Spleen (tissue), 11 donors: ENCODE data around the gene GANAB. TPM values are rescaled to one million over a fixed set of nuclear protein-coding genes. Genes with fewer than 3 reads are reported as not detected.

ENCODE experiments used
- DNase-seq: peaks from one replicate; pipeline ENCODE4 v3.0.0-alpha.2; 2020
- H3K27ac ChIP-seq, 8 donors: fragments of 200-600 bp; sonication (generic) in 7 of 8; 1 replicate in 4 of 8; 2 replicates in 4 of 8; pipeline versions ENCODE4 v1.5.0 to v1.8.0; 2016 to 2021; ENCODE audit warnings: inconsistent platforms in 4 of 8, mild to moderate bottlenecking in 4 of 8, moderate library complexity in 1 of 8
- H3K27me3 ChIP-seq, 7 donors: fragments of 200-600 bp; sonication (generic) in 6 of 7; replicated peaks in 1 of 7; 1 replicate in 4 of 7; 2 replicates in 3 of 7; pipeline versions ENCODE4 v1.5.0 to v1.8.0; 2016 to 2021; ENCODE audit warnings: inconsistent platforms in 3 of 7, mild to moderate bottlenecking in 1 of 7
- H3K36me3 ChIP-seq, 6 donors: fragments of 200-600 bp; sonication (generic) in 5 of 6; 1 replicate in 4 of 6; 2 replicates in 2 of 6; pipeline versions ENCODE4 v1.5.0 to v1.8.0; 2016 to 2021; ENCODE audit warnings: inconsistent platforms in 2 of 6
- H3K4me1 ChIP-seq, 6 donors: fragments of 200-600 bp; sonication (generic) in 5 of 6; 1 replicate in 3 of 6; 2 replicates in 3 of 6; pipeline versions ENCODE4 v1.5.0 to v1.8.0; 2016 to 2021; ENCODE audit warnings: inconsistent platforms in 3 of 6
- H3K4me3 ChIP-seq, 8 donors: fragments of 200-600 bp; sonication (generic) in 7 of 8; 1 replicate in 4 of 8; 2 replicates in 4 of 8; pipeline versions ENCODE4 v1.5.0 to v1.8.0; 2016 to 2021; ENCODE audit warnings: inconsistent platforms in 4 of 8, mild to moderate bottlenecking in 4 of 8, moderate library complexity in 2 of 8
- H3K9me3 ChIP-seq, 8 donors: fragments of 200-600 bp; sonication (generic) in 7 of 8; 1 replicate in 4 of 8; 2 replicates in 4 of 8; pipeline versions ENCODE4 v1.5.0 to v1.8.0; 2016 to 2021; ENCODE audit warnings: inconsistent platforms in 4 of 8
- POLR2A ChIP-seq, 3 donors: fragments of 450-650 bp; IDR thresholded peaks; one replicate each; pipeline ENCODE4 v1.5.1; 2017; ENCODE audit warnings: antibody characterized with exemption in 3 of 3, mild to moderate bottlenecking in 1 of 3
- POLR2AphosphoS5 ChIP-seq, 3 donors: sonication (generic); formaldehyde crosslinking; IDR thresholded peaks; one replicate each; pipeline ENCODE4 v1.5.1; 2017; ENCODE audit warnings: antibody characterized with exemption in 3 of 3
- WGBS, 5 donors: extraction: QIAGEN DNeasy Blood & Tissue Kit in 3 of 5; methylation state at CpG; one replicate each; pipeline versions ENCODE4 v1.1.5 to v1.1.7; 2013 to 2018; 5-methylcytosine and 5-hydroxymethylcytosine counted together
- intact Hi-C: fragments of 100-400 bp; cut with DNase I; formaldehyde crosslinking; loops from one replicate; pipeline ENCODE4 v1.15.0; 2023; ENCODE audit warnings: low total_unique reads
- polyA plus RNA-seq, 3 donors: library from polyadenylated mRNA; stranded (reverse); fragments of 200-250 nt; gene quantifications; one replicate each; pipeline ENCODE4 v1.2.1, GENCODE V29; 2013
- total RNA-seq, 7 donors: library from RNA; depleted of rRNA in 3 of 7; stranded (reverse); fragments of >200 nt in 3 of 7; fragmentation: NEBNext Ultra II Directional in 4 of 7; extraction: Animal tissue kit (Norgen Biotek cat#: 25700) in 4 of 7; gene quantifications; one replicate each; pipeline versions ENCODE4 v1.1.0 to v1.2.1, GENCODE V29; 2016 to 2021
- TF ChIP-seq, protein P1 (sequence below), 11 experiments: fragments of 200-600 bp in 7 of 11; fragments of 450-650 bp in 4 of 11; sonication (generic) in 4 of 11; IDR thresholded peaks in 8 of 11; conservative IDR thresholded peaks in 3 of 11; 1 replicate in 7 of 11; 2 replicates in 4 of 11; pipeline versions ENCODE4 v1.4.0 to v1.8.0; 2016 to 2021; ENCODE audit warnings: antibody characterized with exemption in 11 of 11, inconsistent platforms in 4 of 11, mild to moderate bottlenecking in 1 of 11
- donor health status: healthy with polysubstance abuse.
- donor health status: DM: no; HTN: no; CAD: no; lungs with moderate emphysema.
- donor health status: DM: no; HTN: no; CAD: no.
- donor health status: Bipolar disorder and iron deficiency.
- donor health status: healthy.
- donor health status: DM: no; HTN: no; CAD: no.
- donor health status: DM: yes; HTN: yes; CAD: no.

GANAB gene
- total and polyA plus RNA-seq, 10 donors = 49.0 to 245 (median 136) TPM

DNA sequence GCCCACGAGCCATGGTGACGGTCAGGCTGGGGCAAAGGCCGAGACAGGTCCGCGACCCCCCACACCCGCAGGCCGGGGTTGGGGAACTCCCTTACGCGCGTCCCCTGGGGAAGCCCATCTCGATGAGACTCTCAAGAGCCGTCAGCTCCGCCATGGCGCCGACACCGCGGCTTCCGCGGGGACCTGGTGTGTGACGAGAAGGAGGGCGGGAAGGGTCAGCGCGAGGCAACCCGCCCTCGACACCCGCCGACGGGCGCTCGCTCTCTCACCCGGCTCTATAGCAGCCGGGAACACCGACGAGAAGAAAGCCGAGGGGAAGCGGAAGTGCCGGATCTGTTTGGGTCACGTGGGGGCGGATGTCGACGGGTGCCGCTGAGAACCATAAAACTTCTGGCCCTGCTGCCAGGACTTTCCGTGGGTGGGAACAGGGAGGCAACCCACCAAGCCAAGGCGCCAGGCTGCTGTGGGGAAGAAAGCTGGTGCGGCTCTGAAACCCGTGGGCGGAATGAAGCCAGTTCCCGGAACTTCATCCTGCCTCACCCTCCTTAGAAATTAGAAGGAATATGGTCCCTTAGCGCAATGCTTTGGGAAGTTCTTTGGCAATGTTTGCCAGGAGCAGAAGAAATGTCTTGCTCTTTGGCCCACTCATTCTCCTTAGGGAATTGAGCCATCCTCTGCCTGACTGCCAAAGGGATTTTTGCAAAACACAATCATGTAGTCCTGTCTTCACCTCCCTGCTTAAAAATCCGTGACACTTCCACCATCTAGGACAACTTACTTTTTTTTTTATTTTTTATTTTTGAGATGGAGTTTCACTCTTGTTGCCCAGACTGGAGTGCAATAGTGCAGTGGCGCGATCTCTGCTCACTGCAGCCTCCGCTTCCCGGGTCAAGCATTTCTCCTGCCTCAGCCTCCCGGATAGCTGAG is 32.6 kb upstream of the GANAB start, which contains the start of gene UBXN1:
TSS of gene UBXN1 (minus strand) at position 304 of the 927 bp plus-strand sequence. CDS start at position 154, 150 bp downstream.
- peak; percentile 96 for DNase-seq
- peaks cover 0 to 41% (median 31%) of the 10 kb centered on the region in 6 donors for H3K36me3 ChIP-seq
- intact Hi-C loops = loop anchor here (10.0 kb wide), 1 partner anchor 84 kb away; the partner anchor contains the start of gene TUT1
- 9 to 20% (median 9%) methylated on average over 21 to 55 of the region's 55 CpGs for WGBS, 5 donors
- no peaks in the 10 kb centered on the region for H3K9me3 ChIP-seq
- TF ChIP-seq, protein P1, sequence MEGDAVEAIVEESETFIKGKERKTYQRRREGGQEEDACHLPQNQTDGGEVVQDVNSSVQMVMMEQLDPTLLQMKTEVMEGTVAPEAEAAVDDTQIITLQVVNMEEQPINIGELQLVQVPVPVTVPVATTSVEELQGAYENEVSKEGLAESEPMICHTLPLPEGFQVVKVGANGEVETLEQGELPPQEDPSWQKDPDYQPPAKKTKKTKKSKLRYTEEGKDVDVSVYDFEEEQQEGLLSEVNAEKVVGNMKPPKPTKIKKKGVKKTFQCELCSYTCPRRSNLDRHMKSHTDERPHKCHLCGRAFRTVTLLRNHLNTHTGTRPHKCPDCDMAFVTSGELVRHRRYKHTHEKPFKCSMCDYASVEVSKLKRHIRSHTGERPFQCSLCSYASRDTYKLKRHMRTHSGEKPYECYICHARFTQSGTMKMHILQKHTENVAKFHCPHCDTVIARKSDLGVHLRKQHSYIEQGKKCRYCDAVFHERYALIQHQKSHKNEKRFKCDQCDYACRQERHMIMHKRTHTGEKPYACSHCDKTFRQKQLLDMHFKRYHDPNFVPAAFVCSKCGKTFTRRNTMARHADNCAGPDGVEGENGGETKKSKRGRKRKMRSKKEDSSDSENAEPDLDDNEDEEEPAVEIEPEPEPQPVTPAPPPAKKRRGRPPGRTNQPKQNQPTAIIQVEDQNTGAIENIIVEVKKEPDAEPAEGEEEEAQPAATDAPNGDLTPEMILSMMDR (IDR thresholded peaks at IDR 0.05 in 8 of 11, conservative IDR thresholded peaks at IDR 0.05 in 3 of 11) = peak in 1 of 11 experiments; percentile 6
- TF ChIP-seq POLR2AphosphoS5 (IDR thresholded peaks at IDR 0.05) = peak; percentile 93 to 95 (median 95)
- no peak for TF ChIP-seq POLR2A (IDR thresholded peaks at IDR 0.05)
- peaks cover 17 to 66% (median 37%) of the 10 kb centered on the region in 6 donors for H3K4me1 ChIP-seq
- H3K4me3 ChIP-seq = peak within 1 kb of the TSS; percentile 77 to 99 (median 96)
- H3K27ac ChIP-seq = peak within 1 kb of the TSS; percentile 76 to 96 (median 92)
- no peaks in the 10 kb centered on the region for H3K27me3 ChIP-seq

DNA sequence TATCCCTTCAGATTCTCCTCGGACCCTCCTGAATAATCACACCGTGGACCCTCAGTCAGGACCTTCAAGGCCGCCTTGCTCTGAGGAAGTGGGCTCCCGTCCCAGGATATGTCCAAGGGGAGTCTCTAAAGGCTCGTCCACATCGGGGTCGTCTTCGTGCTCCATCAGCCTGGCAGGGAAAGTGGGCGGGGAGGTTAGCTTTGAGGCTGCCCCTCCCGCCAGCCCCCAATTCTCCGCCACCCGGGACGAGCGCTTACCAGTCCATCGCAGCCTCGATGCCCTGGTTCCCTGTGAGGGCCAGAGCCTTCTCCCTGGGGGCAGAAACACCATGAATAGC is 32.0 kb upstream of the GANAB start:
- 2 to 10% (median 4%) methylated on average over 5 to 16 of the region's 16 CpGs for WGBS, 5 donors
- peaks cover 20 to 72% (median 43%) of the 10 kb centered on the region in 6 donors for H3K4me1 ChIP-seq
- peaks cover 0 to 48% (median 38%) of the 10 kb centered on the region in 6 donors for H3K36me3 ChIP-seq
- no peak for TF ChIP-seq POLR2A (IDR thresholded peaks at IDR 0.05)
- TF ChIP-seq POLR2AphosphoS5 (IDR thresholded peaks at IDR 0.05) = no peak
- TF ChIP-seq, protein P1 (IDR thresholded peaks at IDR 0.05 in 8 of 11, conservative IDR thresholded peaks at IDR 0.05 in 3 of 11) = no peak
- peak overlapping the region; percentile 77 to 99 (median 96) for H3K4me3 ChIP-seq
- DNase-seq = no peak
- H3K9me3 ChIP-seq = no peaks in the 10 kb centered on the region
- intact Hi-C loops = loop anchor here (10.0 kb wide), 1 partner anchor 84 kb away; the partner anchor contains the start of gene TUT1
- H3K27ac ChIP-seq = peak overlapping the region; percentile 76 to 96 (median 92)
- no peaks in the 10 kb centered on the region for H3K27me3 ChIP-seq

DNA sequence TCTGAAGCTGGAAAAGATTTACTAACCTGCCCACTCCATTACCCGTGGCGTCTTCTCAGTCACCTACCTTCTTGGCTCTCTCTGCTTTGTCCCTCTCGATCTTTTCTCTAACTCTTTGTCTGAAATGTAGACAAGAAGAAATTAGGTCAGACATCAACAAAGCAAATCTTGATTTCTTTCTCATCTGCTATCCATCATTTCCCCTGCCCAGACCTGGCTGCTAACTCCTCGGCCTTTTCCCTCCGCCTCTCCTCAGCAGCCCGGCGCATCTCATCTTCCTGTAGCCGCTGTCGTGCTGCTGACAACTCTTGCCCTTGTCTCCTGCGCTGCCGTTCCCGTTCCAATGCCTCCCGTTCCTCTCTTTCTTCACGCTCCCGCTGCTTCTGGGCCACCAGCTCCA is 31.3 kb upstream of the GANAB start:
- peak overlapping the region in 6 of 8 donors; percentile 77 to 99 (median 92) for H3K4me3 ChIP-seq
- peak overlapping the region in 6 of 8 donors; percentile 86 to 96 (median 94) for H3K27ac ChIP-seq
- intact Hi-C loops = loop anchor here (10.0 kb wide), 1 partner anchor 83 kb away; the partner anchor contains the start of gene TUT1
- no peaks in the 10 kb centered on the region for H3K9me3 ChIP-seq
- H3K27me3 ChIP-seq = no peaks in the 10 kb centered on the region
- peaks cover 27 to 79% (median 50%) of the 10 kb centered on the region in 6 donors for H3K4me1 ChIP-seq
- DNase-seq = no peak
- TF ChIP-seq POLR2A (IDR thresholded peaks at IDR 0.05) (no peak), POLR2AphosphoS5 (IDR thresholded peaks at IDR 0.05) (peak in 1 of 3 donors; percentile 17)
- H3K36me3 ChIP-seq = peaks cover 0 to 54% (median 39%) of the 10 kb centered on the region in 6 donors
- 84 to 88% (median 86%) methylated on average over 15 of the region's 15 CpGs for WGBS, 5 donors

DNA sequence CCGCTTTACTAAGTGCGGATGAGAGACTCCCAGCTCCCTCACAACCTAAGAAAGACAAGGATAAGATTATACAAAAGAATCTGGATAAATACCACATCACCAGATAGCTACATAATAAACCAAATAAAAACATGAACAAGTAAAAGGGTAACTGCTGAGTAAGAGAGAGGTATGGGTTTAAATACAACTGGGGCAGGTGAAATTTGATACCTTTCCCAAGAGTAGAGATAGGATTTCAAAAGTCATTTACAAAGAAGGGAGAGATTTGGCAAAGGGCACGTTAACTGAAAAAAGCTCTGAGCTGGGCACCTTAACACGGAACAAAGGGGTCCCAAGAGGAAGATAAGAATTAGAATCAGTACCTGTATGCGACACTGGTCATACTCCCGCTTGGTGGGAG is 30.7 kb upstream of the GANAB start:
- TF ChIP-seq POLR2A (IDR thresholded peaks at IDR 0.05) = no peak
- TF ChIP-seq, protein P1 (IDR thresholded peaks at IDR 0.05 in 8 of 11, conservative IDR thresholded peaks at IDR 0.05 in 3 of 11) = no peak
- no peak for TF ChIP-seq POLR2AphosphoS5 (IDR thresholded peaks at IDR 0.05)
- intact Hi-C loops = loop anchor here (10.0 kb wide), 1 partner anchor 82 kb away; the partner anchor contains the start of gene TUT1
- peaks cover 0 to 56% (median 39%) of the 10 kb centered on the region in 6 donors for H3K36me3 ChIP-seq
- no peak for DNase-seq
- peak overlapping the region in 1 of 8 donors; percentile 94 for H3K27ac ChIP-seq
- H3K4me3 ChIP-seq = peak overlapping the region in 1 of 8 donors; percentile 88
- H3K27me3 ChIP-seq = no peaks in the 10 kb centered on the region
- WGBS, 5 donors = 88 to 91% (median 90%) methylated on average over 6 of the region's 6 CpGs
- H3K4me1 ChIP-seq = peaks cover 30 to 85% (median 55%) of the 10 kb centered on the region in 6 donors
- H3K9me3 ChIP-seq = no peaks in the 10 kb centered on the region
